SK-N-SH (cell line): ENCODE results near the gene NDUFS8. TPM values are rescaled to one million over a fixed set of nuclear protein-coding genes. Genes with fewer than 3 reads are reported as not detected.

Source experiments
- CTCF ChIA-PET: fragments of 300-600, 350-600 bp; formaldehyde crosslinking; extraction: SDS; loops from one replicate; lab custom pipeline; 2021; lab: Yijun Ruan, JAX
- POLR2A ChIA-PET: fragments of 350-600 bp; sonication (Branson Sonifier 250); formaldehyde crosslinking; extraction: SDS; loops from one replicate; lab custom pipeline; 2020; ENCODE audit warnings: antibody characterized with exemption, inconsistent platforms; lab: Yijun Ruan, JAX
- DNase-seq: peaks from one replicate; pipeline ENCODE4 v3.0.0; 2012
- H2AFZ ChIP-seq: fragments of 200-600 bp; sonication (generic); 2 replicates; pipeline ENCODE4 v1.8.1; 2016; ENCODE audit warnings: antibody characterized with exemption, mild to moderate bottlenecking, low read depth
- H3F3A ChIP-seq: fragments of 200-600 bp; sonication (generic); replicated peaks from 2 replicates; pipeline ENCODE3; 2016; ENCODE audit warnings: antibody characterized with exemption, mild to moderate bottlenecking; ENCODE audit not compliant: insufficient read depth
- H3K27ac ChIP-seq, 2 experiments: fragments of 200-500 bp in 1 of 2; fragments of 200-600 bp in 1 of 2; sonication (Bioruptor generic) in 1 of 2; sonication (generic), shearing (Covaris generic) in 1 of 2; 2 replicates each; pipeline versions ENCODE4 v1.5.1 to v1.6.1; 2014 to 2016; ENCODE audit warnings: low read depth in 2 of 2, inconsistent platforms in 1 of 2, low read length in 1 of 2, mild to moderate bottlenecking in 1 of 2, mixed read lengths in 1 of 2
- H3K27me3 ChIP-seq: fragments of 200-600 bp; sonication (generic), shearing (Covaris generic); 2 replicates; pipeline ENCODE4 v1.6.1; 2016; ENCODE audit warnings: mixed run types; ENCODE audit not compliant: insufficient read depth
- H3K36me3 ChIP-seq, 2 experiments: fragments of 200-500 bp in 1 of 2; fragments of 200-600 bp in 1 of 2; sonication (Bioruptor generic) in 1 of 2; sonication (generic) in 1 of 2; replicated peaks in 1 of 2; 2 replicates each; pipeline versions ENCODE3 to v1.5.1; 2014 to 2016; ENCODE audit warnings: low read length in 1 of 2, mild to moderate bottlenecking in 1 of 2; ENCODE audit not compliant: insufficient read depth in 2 of 2, control insufficient read depth in 1 of 2
- H3K4me1 ChIP-seq, 2 experiments: fragments of 200-500 bp in 1 of 2; fragments of 200-600 bp in 1 of 2; sonication (Bioruptor generic) in 1 of 2; sonication (generic), shearing (Covaris generic) in 1 of 2; 2 replicates each; pipeline versions ENCODE4 v1.5.1 to v1.6.1; 2014 to 2016; ENCODE audit warnings: low read depth in 1 of 2, low read length in 1 of 2, mixed run types in 1 of 2; ENCODE audit not compliant: insufficient read depth in 2 of 2, control insufficient read depth in 1 of 2
- H3K4me2 ChIP-seq: fragments of 200-600 bp; sonication (generic), shearing (Covaris generic); 2 replicates; pipeline ENCODE4 v1.6.1; 2017; ENCODE audit warnings: mixed run types
- H3K4me3 ChIP-seq, 2 experiments: fragments of 200-500 bp in 1 of 2; fragments of 200-600 bp in 1 of 2; sonication (Bioruptor generic) in 1 of 2; sonication (generic), shearing (Covaris generic) in 1 of 2; 2 replicates each; pipeline versions ENCODE4 v1.5.1 to v1.8.1; 2014 to 2016; ENCODE audit warnings: low read depth in 2 of 2, inconsistent platforms in 1 of 2, low read length in 1 of 2, mild to moderate bottlenecking in 1 of 2, mixed read lengths in 1 of 2, moderate library complexity in 1 of 2
- H3K79me2 ChIP-seq: fragments of 200-600 bp; sonication (generic); 2 replicates; pipeline ENCODE4 v1.8.1; 2017; ENCODE audit warnings: mild to moderate bottlenecking; ENCODE audit not compliant: insufficient read depth
- H3K9ac ChIP-seq: fragments of 200-600 bp; sonication (generic); 2 replicates; pipeline ENCODE4 v1.6.1; 2017; ENCODE audit warnings: mixed run types
- H3K9me2 ChIP-seq: fragments of 200-600 bp; sonication (generic); 2 replicates; pipeline ENCODE4 v1.6.1; 2017; ENCODE audit warnings: mixed run types
- H3K9me3 ChIP-seq: fragments of 200-600 bp; sonication (generic); 2 replicates; pipeline ENCODE4 v1.6.1; 2017; ENCODE audit warnings: mixed run types, mild to moderate bottlenecking, moderate library complexity
- H4K20me1 ChIP-seq: fragments of 200-600 bp; sonication (generic); 2 replicates; pipeline ENCODE4 v1.6.1; 2017; ENCODE audit warnings: mild to moderate bottlenecking, mixed run types; ENCODE audit not compliant: insufficient read depth
- CHD2 ChIP-seq: fragments of 150-350 bp; IDR thresholded peaks from 2 replicates; pipeline ENCODE4 v1.6.1; 2018; ENCODE audit warnings: low read length; ENCODE audit not compliant: partially characterized antibody
- CTCF ChIP-seq: fragments of 200-600 bp; sonication (generic); IDR thresholded peaks from 2 replicates; pipeline ENCODE4 v1.6.1; 2017; ENCODE audit warnings: antibody characterized with exemption, mild to moderate bottlenecking, moderate library complexity
- EP300 ChIP-seq, 2 experiments: IDR thresholded peaks; 2 replicates each; pipeline versions ENCODE4 v1.4.0 to v1.6.1; 2012; ENCODE audit warnings: borderline replicate concordance in 1 of 2, low read depth in 1 of 2, low read length in 1 of 2
- EZH2phosphoT487 ChIP-seq: fragments of 200-600 bp; sonication (generic); IDR thresholded peaks from 2 replicates; pipeline ENCODE4 v1.6.1; 2017; ENCODE audit warnings: low read depth, mixed run types, mild to moderate bottlenecking, antibody characterized with exemption, moderate library complexity, borderline replicate concordance
- GABPA ChIP-seq: IDR thresholded peaks from 2 replicates; pipeline ENCODE4 v1.4.0; 2012; ENCODE audit warnings: low read depth, mild to moderate bottlenecking
- GATA2 ChIP-seq: sonication (generic); formaldehyde crosslinking; IDR thresholded peaks from 2 replicates; pipeline ENCODE4 v1.5.0; 2020; ENCODE audit warnings: mild to moderate bottlenecking, missing genetic modification reagents
- IRF3 ChIP-seq: fragments of 150-350 bp; IDR thresholded peaks from 2 replicates; pipeline ENCODE4 v1.6.1; 2016; ENCODE audit warnings: mild to moderate bottlenecking, low read depth, low read length
- MAX ChIP-seq: IDR thresholded peaks from 2 replicates; pipeline ENCODE4 v1.4.0; 2012; ENCODE audit warnings: low read depth
- MXI1 ChIP-seq: IDR thresholded peaks from 2 replicates; pipeline ENCODE4 v1.6.1; 2012; ENCODE audit warnings: mild to moderate bottlenecking, low read depth, low read length, improper control_type of control experiment
- NFIC ChIP-seq: IDR thresholded peaks from 2 replicates; pipeline ENCODE4 v1.4.0; 2012; ENCODE audit warnings: borderline replicate concordance
- NRF1 ChIP-seq: IDR thresholded peaks from 2 replicates; pipeline ENCODE4 v1.6.1; 2012; ENCODE audit warnings: low read depth, mild to moderate bottlenecking, low read length
- POLR2AphosphoS5 ChIP-seq: IDR thresholded peaks from 2 replicates; pipeline ENCODE4 v1.6.1; 2012; ENCODE audit warnings: low read depth, low read length
- SMC3 ChIP-seq: IDR thresholded peaks from 2 replicates; pipeline ENCODE4 v1.6.1; 2012; ENCODE audit warnings: low read depth, low read length, improper control_type of control experiment
- TAF1 ChIP-seq: IDR thresholded peaks from 2 replicates; pipeline ENCODE4 v1.6.1; 2012; ENCODE audit warnings: low read depth, mild to moderate bottlenecking, low read length, moderate library complexity, borderline replicate concordance
- TCF12 ChIP-seq: IDR thresholded peaks from 2 replicates; pipeline ENCODE4 v1.4.0; 2012
- USF2 ChIP-seq: fragments of 150-350 bp; IDR thresholded peaks from 2 replicates; pipeline ENCODE4 v1.6.1; 2017; ENCODE audit warnings: antibody characterized with exemption, low read length, low read depth, borderline replicate concordance
- YY1 ChIP-seq: IDR thresholded peaks from 2 replicates; pipeline ENCODE4 v1.4.0; 2012; ENCODE audit warnings: low read depth, mild to moderate bottlenecking
- ZBTB33 ChIP-seq: IDR thresholded peaks from 2 replicates; pipeline ENCODE4 v1.4.0; 2012; ENCODE audit warnings: low read depth, borderline replicate concordance
- WGBS: methylation state at CpG from one replicate; pipeline ENCODE4 v1.1.6; 2017; ENCODE audit warnings: low lambda C conversion rate; 5-methylcytosine and 5-hydroxymethylcytosine counted together
- polyA plus RNA-seq, 3 experiments: library from polyadenylated mRNA; depleted of rRNA; stranded (reverse); fragments of >200 nt; gene quantifications; 2 replicates each; pipeline ENCODE4 v1.2.3, GENCODE V29; 2012

NDUFS8 gene
- polyA plus RNA-seq, 1 of the 3 experiments (the other 2 are of a cell fraction): 123 TPM

- Histone ChIP-seq H2AFZ (no peak overlapping the region), H3K4me2 (no peak overlapping the region), H3K4me3 (no peak overlapping the region), H3K9me2 (no peaks in the 10 kb centered on the region), H3K9ac (no peak overlapping the region), H3K27ac (no peak overlapping the region), H3K27me3 (no peaks in the 10 kb centered on the region), H3K9me3 (no peaks in the 10 kb centered on the region), H4K20me1 (no peaks in the 10 kb centered on the region), H3K4me1 (peaks cover 0 to 10% of the 10 kb centered on the region in 2 experiments; a peak in 1 of 4 replicates), H3K79me2 (no peaks in the 10 kb centered on the region), H3F3A (no peaks in the 10 kb centered on the region), H3K36me3 (peaks cover 0 to 8% of the 10 kb centered on the region in 2 experiments)
- no peak for TF ChIP-seq MAX
- TF ChIP-seq SMC3: no peak
- no peak for TF ChIP-seq GABPA
- no peak for TF ChIP-seq USF2
- no peak for TF ChIP-seq TAF1
- no peak for TF ChIP-seq EP300 (IDR thresholded peaks at IDR 0.05; ENCODE audit: borderline replicate concordance in 1 of 2, low read depth in 1 of 2, low read length in 1 of 2)
- TF ChIP-seq NRF1: no peak
- TF ChIP-seq IRF3: no peak
- no peak for TF ChIP-seq POLR2AphosphoS5
- no peak for TF ChIP-seq EZH2phosphoT487
- no peak for TF ChIP-seq TCF12
- TF ChIP-seq ZBTB33: no peak
- TF ChIP-seq NFIC: no peak
- no peak for TF ChIP-seq CTCF
- no peak for TF ChIP-seq YY1
- no peak for TF ChIP-seq MXI1
- TF ChIP-seq GATA2: no peak
- TF ChIP-seq CHD2: no peak
- WGBS: 96% methylated on average over 3 of the region's 9 CpGs
- no peak for DNase-seq
- POLR2A ChIA-PET: interaction anchor here (1.1 kb wide), 1 partner anchor 8 kb away, joined by 3 read pairs; no protein-coding TSS in a partner anchor
- CTCF ChIA-PET: interaction anchor here (0.8 kb wide), 1 partner anchor 16 kb away, joined by 3 read pairs; no protein-coding TSS in a partner anchor
Observed at GRCh38 chr11:68053117-68053516, 22.6 kb downstream of the NDUFS8 start.
